ENCODE results near the gene GPR4. TPM values are rescaled to one million over a fixed set of nuclear protein-coding genes. Genes with fewer than 3 reads are reported as not detected.

Gene GPR4
- total RNA-seq, 1 experiment from 2014 or later: 0.23 TPM

DNA sequence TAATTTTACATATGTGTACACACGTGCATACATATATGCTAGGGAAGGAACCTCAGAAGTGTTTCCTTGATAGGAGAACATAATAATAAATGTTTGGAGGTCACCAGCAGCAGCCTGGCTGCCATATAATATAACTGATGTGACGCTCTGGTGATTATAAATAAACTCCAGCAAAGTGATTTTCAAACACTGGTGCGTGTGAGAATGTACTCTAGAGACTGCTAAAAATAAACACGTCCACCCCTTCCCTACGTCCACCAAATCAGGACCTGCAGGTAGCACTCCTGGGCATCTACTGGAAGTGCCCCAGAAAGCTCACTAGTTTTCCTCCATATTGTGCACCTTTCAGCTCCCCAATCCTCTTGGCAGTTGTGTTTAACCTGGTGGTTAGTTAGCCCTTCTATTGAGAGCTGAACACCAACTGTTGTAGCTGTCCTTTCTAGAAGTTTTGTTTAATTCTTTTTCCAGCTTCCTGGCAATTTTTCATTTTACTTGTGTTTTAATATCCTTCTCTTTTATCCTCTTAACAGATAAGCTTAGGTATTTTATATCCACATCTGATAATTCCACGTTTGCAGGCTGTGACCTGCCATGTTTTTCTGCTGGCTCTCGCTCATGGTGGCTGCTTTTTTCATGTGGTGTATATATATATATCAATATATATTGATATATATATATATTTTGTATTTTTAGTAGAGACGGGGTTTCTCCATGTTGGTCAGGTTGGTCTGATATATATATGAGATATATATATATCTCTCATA lies 30.4 kb downstream of the GPR4 start:
- H3K27ac ChIP-seq (ENCODE audit: low read length): no peak overlapping the region
- ATAC-seq (no peak), DNase-seq (ENCODE audit: low read depth, low spot score) (no peak)
- no peak for TF ChIP-seq POLR2AphosphoS5 (IDR thresholded peaks at IDR 0.05; ENCODE audit: low read depth, low read length)
- TF ChIP-seq CTCF (IDR thresholded peaks at IDR 0.05): no peak
- no peak for TF ChIP-seq TCF7L2 (IDR thresholded peaks at IDR 0.05; ENCODE audit: low read depth, low read length)
- TF ChIP-seq REST (IDR thresholded peaks at IDR 0.05; ENCODE audit: insufficient read depth in 1 of 2, low read depth in 2 of 2, low read length in 1 of 2): no peak
- intact Hi-C loops (cut with micrococcal nuclease; ENCODE audit: unreplicated experiment) (no loop called here), in situ Hi-C loops (cut with HindIII; ENCODE audit: low pct_unique_long_range_greater_than_20kb, low sequenced_read_pairs) (no loop called here)
- H3K27me3 ChIP-seq (ENCODE audit: control insufficient read depth, insufficient read depth, low read length): no peaks in the 10 kb centered on the region
- H3K4me3 ChIP-seq (ENCODE audit: low read depth in 2 of 2, low read length in 2 of 2): no peak overlapping the region
- H3K4me1 ChIP-seq (ENCODE audit: control insufficient read depth, insufficient read depth, low read length): peaks cover 6% of the 10 kb centered on the region; the same call in 1 of the 2 replicates
- no peaks in the 10 kb centered on the region for H3K9me3 ChIP-seq (ENCODE audit: control insufficient read depth, insufficient read depth, low read depth, low read length)
- ChIA-PET CTCF (no interaction called here), POLR2A (no interaction called here)
- BruUV-seq (replicated peaks): no TSS peak
- no peaks in the 10 kb centered on the region for H3K36me3 ChIP-seq (ENCODE audit: control insufficient read depth, insufficient read depth, low read length)

GRCh38 chr19:45569619-45570421 lies 32.2 kb downstream of the GPR4 start:
- in situ Hi-C loops (cut with HindIII; ENCODE audit: low pct_unique_long_range_greater_than_20kb, low sequenced_read_pairs): no loop called here
- no peak overlapping the region for H3K4me3 ChIP-seq (ENCODE audit: low read depth in 2 of 2, low read length in 2 of 2)
- POLR2A ChIA-PET: no interaction called here

More at GRCh38 chr19:45569619-45570421, 32.2 kb downstream of the GPR4 start:
- ATAC-seq: peak; percentile 82
- Histone ChIP-seq H3K27ac (ENCODE audit: low read length) (no peak overlapping the region), H3K27me3 (ENCODE audit: control insufficient read depth, insufficient read depth, low read length) (no peaks in the 10 kb centered on the region), H3K9me3 (ENCODE audit: control insufficient read depth, insufficient read depth, low read depth, low read length) (no peaks in the 10 kb centered on the region), H3K36me3 (ENCODE audit: control insufficient read depth, insufficient read depth, low read length) (no peaks in the 10 kb centered on the region), H3K4me1 (ENCODE audit: control insufficient read depth, insufficient read depth, low read length) (peaks cover 6% of the 10 kb centered on the region; the same call in 1 of the 2 replicates)
- CTCF ChIA-PET: interaction anchor here (0.7 kb wide), 1 partner anchor 11 kb away, joined by 6 read pairs; no protein-coding TSS in a partner anchor
- TF ChIP-seq SIN3A (IDR thresholded peaks at IDR 0.05; ENCODE audit: borderline replicate concordance, insufficient read depth, low read depth, low read length): no peak
- peak; percentile 83 for TF ChIP-seq CTCF (IDR thresholded peaks at IDR 0.05)
- no peak for TF ChIP-seq TCF7L2 (IDR thresholded peaks at IDR 0.05; ENCODE audit: low read depth, low read length)
- no peak for TF ChIP-seq REST (IDR thresholded peaks at IDR 0.05; ENCODE audit: insufficient read depth in 1 of 2, low read depth in 2 of 2, low read length in 1 of 2)
- BruUV-seq (replicated peaks): no TSS peak
- intact Hi-C loops (cut with micrococcal nuclease; ENCODE audit: unreplicated experiment): no loop called here
- no peak for DNase-seq (ENCODE audit: low read depth, low spot score)
